Body of pancreas (tissue), 4 donors: Measurements from ENCODE around the gene DDIT3. TPM values are rescaled to one million over a fixed set of nuclear protein-coding genes. Genes with fewer than 3 reads are reported as not detected.

Source experiments
- ATAC-seq: fragments of 150-250 bp; one replicate; pipeline ENCODE4 v1.9.1; 2016
- DNase-seq, 4 donors: peaks; one replicate each; pipeline ENCODE4 v3.0.0-alpha.2; 2019
- H3K27ac ChIP-seq, 4 donors: fragments of 200-600 bp; sonication (generic); 1 replicate in 3 of 4; 2 replicates in 1 of 4; pipeline versions ENCODE4 v1.5.1 to v1.6.1; 2016 to 2019; ENCODE audit warnings: mild to moderate bottlenecking in 1 of 4, mixed read lengths in 1 of 4, moderate library complexity in 1 of 4
- H3K27me3 ChIP-seq, 2 donors: fragments of 200-600 bp; sonication (generic); one replicate each; pipeline ENCODE4 v1.6.0; 2016; ENCODE audit warnings: mild to moderate bottlenecking in 1 of 2
- H3K36me3 ChIP-seq, 2 donors: fragments of 200-600 bp; sonication (generic); replicated peaks in 1 of 2; 2 replicates each; pipeline ENCODE4 v1.5.1; 2016; ENCODE audit warnings: low read depth in 2 of 2; ENCODE audit not compliant: insufficient read depth in 1 of 2
- H3K4me1 ChIP-seq: fragments of 200-600 bp; sonication (generic); one replicate; pipeline ENCODE4 v1.6.0; 2016
- H3K4me3 ChIP-seq, 2 donors: fragments of 200-600 bp; sonication (generic); 1 replicate in 1 of 2; 2 replicates in 1 of 2; pipeline ENCODE4 v1.5.1; 2016 to 2019
- H3K9me3 ChIP-seq, 3 donors: fragments of 200-600 bp; sonication (generic); 1 replicate in 2 of 3; 2 replicates in 1 of 3; pipeline ENCODE4 v1.5.1; 2016
- POLR2A ChIP-seq, 3 donors: fragments of 450-650 bp; IDR thresholded peaks; one replicate each; pipeline ENCODE4 v1.6.1; 2016; ENCODE audit warnings: antibody characterized with exemption in 3 of 3, mild to moderate bottlenecking in 2 of 3
- WGBS, 2 donors: methylation state at CpG; one replicate each; pipeline ENCODE4 v1.1.5; 2017; 5-methylcytosine and 5-hydroxymethylcytosine counted together
- intact Hi-C: fragments of 100-400 bp; cut with DNase I; formaldehyde crosslinking; loops from one replicate; pipeline ENCODE4 v1.15.1; 2023
- total RNA-seq, 2 donors: library from RNA; depleted of rRNA; stranded (reverse); fragments of >200 nt; gene quantifications; one replicate each; pipeline ENCODE4 v1.1.0, GENCODE V29; 2016
- TF ChIP-seq, protein P1 (sequence below), 7 experiments: fragments of 450-650 bp in 4 of 7; fragments of 200-600 bp in 3 of 7; sonication (generic) in 3 of 7; IDR thresholded peaks; one replicate each; pipeline ENCODE4 v1.5.1; 2016 to 2019; ENCODE audit warnings: antibody characterized with exemption in 7 of 7

The DDIT3 gene
- total RNA-seq, 2 donors from 2014 or later, result 7.3 to 12.7 TPM

- 71 to 84% methylated on average over 3 of the region's 3 CpGs for WGBS, 2 donors
- no peak for DNase-seq
- Histone ChIP-seq H3K4me3 (no peak overlapping the region), H3K9me3 (no peaks in the 10 kb centered on the region), H3K4me1 (peaks cover 10% of the 10 kb centered on the region), H3K36me3 (no peaks in the 10 kb centered on the region), H3K27me3 (no peaks in the 10 kb centered on the region), H3K27ac (no peak overlapping the region)
- intact Hi-C loops, result no loop called here
- no peak for ATAC-seq
- TF ChIP-seq, protein P1, sequence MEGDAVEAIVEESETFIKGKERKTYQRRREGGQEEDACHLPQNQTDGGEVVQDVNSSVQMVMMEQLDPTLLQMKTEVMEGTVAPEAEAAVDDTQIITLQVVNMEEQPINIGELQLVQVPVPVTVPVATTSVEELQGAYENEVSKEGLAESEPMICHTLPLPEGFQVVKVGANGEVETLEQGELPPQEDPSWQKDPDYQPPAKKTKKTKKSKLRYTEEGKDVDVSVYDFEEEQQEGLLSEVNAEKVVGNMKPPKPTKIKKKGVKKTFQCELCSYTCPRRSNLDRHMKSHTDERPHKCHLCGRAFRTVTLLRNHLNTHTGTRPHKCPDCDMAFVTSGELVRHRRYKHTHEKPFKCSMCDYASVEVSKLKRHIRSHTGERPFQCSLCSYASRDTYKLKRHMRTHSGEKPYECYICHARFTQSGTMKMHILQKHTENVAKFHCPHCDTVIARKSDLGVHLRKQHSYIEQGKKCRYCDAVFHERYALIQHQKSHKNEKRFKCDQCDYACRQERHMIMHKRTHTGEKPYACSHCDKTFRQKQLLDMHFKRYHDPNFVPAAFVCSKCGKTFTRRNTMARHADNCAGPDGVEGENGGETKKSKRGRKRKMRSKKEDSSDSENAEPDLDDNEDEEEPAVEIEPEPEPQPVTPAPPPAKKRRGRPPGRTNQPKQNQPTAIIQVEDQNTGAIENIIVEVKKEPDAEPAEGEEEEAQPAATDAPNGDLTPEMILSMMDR (IDR thresholded peaks at IDR 0.05), result no peak
These were observed 31.5 kb upstream of the DDIT3 start for GRCh38 chr12:57551637-57552305.

- H3K27me3 ChIP-seq, result no peaks in the 10 kb centered on the region
- intact Hi-C loops, result no loop called here
- no peaks in the 10 kb centered on the region for H3K36me3 ChIP-seq
- TF ChIP-seq, protein P1 (IDR thresholded peaks at IDR 0.05), result no peak
- TF ChIP-seq POLR2A (IDR thresholded peaks at IDR 0.05), result no peak
- H3K4me3 ChIP-seq, result no peak overlapping the region
- peaks cover 12% of the 10 kb centered on the region for H3K4me1 ChIP-seq
- ATAC-seq (no peak), DNase-seq (no peak)
- no peak overlapping the region for H3K27ac ChIP-seq
- 61 to 73% methylated on average over 7 of the region's 7 CpGs for WGBS, 2 donors
- no peaks in the 10 kb centered on the region for H3K9me3 ChIP-seq
These were observed 30.6 kb upstream of the DDIT3 start for GRCh38 chr12:57550641-57551549.

DNA sequence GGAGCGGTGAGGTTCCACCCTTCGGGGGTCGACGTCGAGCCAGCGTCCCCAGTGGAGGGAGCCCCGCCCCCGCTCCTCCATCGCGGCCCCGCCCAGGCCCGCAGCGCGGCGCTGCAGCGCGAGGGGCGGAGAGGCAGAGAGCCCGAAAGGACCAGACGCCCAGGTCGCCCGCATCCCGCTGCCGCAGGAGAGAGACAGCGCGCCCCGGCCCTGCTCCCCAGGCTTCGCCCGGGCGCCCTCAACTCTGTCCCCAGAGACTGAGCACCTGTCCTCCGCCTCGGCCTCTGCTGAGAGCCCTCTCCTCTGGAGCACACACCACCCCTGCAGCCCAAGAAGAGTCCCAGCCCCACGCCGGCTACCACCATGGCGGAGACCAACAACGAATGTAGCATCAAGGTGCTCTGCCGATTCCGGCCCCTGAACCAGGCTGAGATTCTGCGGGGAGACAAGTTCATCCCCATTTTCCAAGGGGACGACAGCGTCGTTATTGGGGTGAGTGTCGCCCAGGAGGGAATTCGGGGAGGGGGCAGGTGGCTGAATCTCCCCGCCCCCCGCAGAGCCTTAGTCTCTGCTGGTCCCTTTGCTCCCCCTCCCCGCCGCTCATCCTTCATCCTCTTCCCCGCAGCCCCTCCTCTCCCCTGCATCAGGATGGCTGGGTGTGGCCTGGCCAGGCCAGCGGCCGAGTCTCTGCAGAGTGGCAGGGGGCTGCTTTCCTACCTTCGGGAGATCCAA lies 29.8 kb upstream of the DDIT3 start, which contains the start of gene KIF5A:
KIF5A (plus strand) TSS at position 136 of the 732 bp plus-strand sequence; CDS start at position 364, 228 bp downstream.
- H3K4me1 ChIP-seq, result peaks cover 21% of the 10 kb centered on the region
- ATAC-seq, result no peak
- H3K4me3 ChIP-seq, result no peak within 1 kb of the TSS
- no peak within 1 kb of the TSS for H3K27ac ChIP-seq
- TF ChIP-seq, protein P1 (IDR thresholded peaks at IDR 0.05), result no peak
- no peak for TF ChIP-seq POLR2A (IDR thresholded peaks at IDR 0.05)
- intact Hi-C loops, result no loop called here
- no peaks in the 10 kb centered on the region for H3K9me3 ChIP-seq
- 15 to 40% methylated on average over 17 to 47 of the region's 52 CpGs for WGBS, 2 donors
- H3K27me3 ChIP-seq, result no peaks in the 10 kb centered on the region
- peak in 2 of 4 donors; percentile 26 to 39 for DNase-seq
- no peaks in the 10 kb centered on the region for H3K36me3 ChIP-seq

- no peaks in the 10 kb centered on the region for H3K36me3 ChIP-seq
- no peak for DNase-seq
- TF ChIP-seq, protein P1 (IDR thresholded peaks at IDR 0.05), result no peak
- TF ChIP-seq POLR2A (IDR thresholded peaks at IDR 0.05), result no peak
- H3K4me3 ChIP-seq, result no peak overlapping the region
- 43 to 51% methylated on average over 11 to 13 of the region's 13 CpGs for WGBS, 2 donors
- intact Hi-C loops, result no loop called here
- no peak overlapping the region for H3K27ac ChIP-seq
- peaks cover 26% of the 10 kb centered on the region for H3K4me1 ChIP-seq
- H3K27me3 ChIP-seq, result no peaks in the 10 kb centered on the region
- no peak for ATAC-seq
- no peaks in the 10 kb centered on the region for H3K9me3 ChIP-seq
These were observed 29.0 kb upstream of the DDIT3 start for GRCh38 chr12:57549203-57549908.
